ENCODE data around the gene FRRS1.
A peak's percentile ranks its signal among the peaks of the same experiment; 100 is the strongest.
"Not testable (repeated sequence)": the region's sequence is repeated elsewhere in the genome, so short reads cannot be mapped to it uniquely, and the experiment has no call there.

The FRRS1 gene

DNA sequence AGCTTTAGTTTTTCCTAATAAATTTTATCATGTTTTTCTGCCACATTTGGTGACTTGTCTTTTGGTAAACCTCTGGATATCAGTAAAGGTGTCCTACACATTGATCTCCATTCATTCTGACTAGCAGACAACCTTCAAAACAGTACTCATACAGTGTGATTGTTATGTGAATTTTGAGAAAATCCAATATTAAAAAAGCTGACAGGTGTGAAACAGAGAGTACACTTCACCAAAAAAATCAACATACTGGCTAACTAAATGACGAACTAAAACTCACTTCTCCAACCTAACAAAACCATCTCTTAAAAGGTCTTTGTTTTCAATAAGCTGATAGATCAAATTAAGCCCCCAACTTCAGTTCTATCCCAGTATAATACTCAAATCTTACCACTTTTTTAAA lies 1.5 kb downstream of the FRRS1 start:
- DNase-seq (ENCODE audit: low read depth in 2 of 2), result no peak

DNA sequence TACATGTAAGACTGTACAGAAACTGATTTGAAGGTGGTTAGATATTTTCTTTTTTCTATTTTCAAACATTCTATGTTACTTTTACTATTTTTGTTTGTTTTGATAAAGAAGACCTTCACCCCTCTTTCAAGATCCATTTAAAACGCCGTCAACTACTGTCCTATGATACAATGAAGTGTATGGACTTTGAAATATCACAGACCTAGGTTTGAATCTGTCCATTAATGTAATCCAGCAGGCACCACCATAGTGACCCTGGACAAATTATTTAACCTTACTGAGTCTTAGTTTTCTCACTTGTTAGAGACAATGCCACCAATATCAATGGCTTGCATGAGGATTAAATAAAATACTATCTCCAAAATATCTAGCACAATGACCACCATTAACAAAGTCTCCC lies 2.0 kb downstream of the FRRS1 start:
- DNase-seq (ENCODE audit: low read depth in 2 of 2), result no peak

DNA sequence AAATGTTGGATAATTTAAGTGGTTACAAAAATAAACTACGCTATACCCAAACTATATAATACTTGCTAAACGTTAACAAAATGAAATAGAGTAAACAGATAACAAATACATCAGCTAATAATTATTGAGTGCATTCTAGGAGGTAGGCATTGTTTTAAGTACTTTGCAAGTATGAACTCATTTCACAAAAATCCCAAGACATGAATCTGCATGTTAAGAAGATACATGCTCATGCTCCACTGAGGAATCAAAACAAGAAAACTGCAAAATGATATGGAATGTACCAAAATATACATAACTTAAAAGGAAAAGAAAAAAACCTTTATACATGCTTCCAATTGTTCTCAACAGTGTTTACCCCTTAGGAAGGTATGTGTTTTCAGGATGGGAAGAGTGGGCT lies 2.5 kb downstream of the FRRS1 start:
- DNase-seq (ENCODE audit: low read depth in 2 of 2), result no peak

DNA sequence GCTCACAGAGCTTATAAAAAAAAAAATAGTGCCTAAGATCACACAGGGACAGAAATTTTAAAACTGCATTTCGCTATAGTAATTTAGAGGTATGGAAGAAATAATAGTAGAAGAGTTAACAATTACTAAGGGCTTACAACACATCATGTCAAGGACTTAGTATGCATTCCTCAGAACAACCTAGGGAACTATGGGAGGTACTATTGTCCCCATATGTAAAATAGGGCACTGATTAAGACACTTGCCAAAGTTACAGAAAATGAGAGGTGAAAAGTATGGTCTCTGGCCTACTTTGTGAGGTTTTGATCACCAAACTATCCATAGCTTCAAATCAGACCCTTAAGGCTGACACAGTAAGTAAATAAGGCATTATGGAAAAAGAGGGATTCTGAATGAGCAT lies 4.7 kb downstream of the FRRS1 start:
- no peak for DNase-seq (ENCODE audit: low read depth in 2 of 2)

DNA sequence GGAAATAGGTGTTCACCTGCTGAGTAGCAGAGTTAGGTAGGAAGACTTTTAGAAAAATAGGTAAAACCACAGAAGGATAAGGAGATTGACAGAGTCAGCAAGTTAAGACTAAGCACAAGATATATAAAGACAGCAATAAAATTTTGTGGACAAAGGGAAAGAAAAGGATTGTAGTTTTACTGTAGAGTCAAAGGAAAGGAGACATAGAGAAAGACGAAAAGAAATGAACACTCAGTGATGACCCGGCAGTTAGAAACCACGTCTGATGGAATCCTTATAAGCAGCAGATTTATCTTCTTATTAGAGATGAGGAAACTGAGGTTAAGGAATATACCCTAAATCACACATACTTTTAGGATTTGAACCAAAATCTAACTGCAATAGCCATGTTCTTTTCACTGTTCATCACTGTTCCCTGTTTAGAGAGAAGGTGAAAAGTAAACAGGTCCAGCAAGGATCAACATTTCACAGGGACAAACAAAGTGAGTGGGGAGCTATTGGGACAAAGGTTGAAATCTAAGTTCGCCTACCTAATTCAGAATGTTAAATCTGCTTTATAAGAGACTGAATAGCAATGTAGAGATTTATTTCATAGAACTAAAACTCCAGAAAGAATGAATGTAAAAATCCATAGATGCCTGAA lies 6.8 kb downstream of the FRRS1 start:
- DNase-seq (ENCODE audit: low read depth in 2 of 2), result no peak

DNA sequence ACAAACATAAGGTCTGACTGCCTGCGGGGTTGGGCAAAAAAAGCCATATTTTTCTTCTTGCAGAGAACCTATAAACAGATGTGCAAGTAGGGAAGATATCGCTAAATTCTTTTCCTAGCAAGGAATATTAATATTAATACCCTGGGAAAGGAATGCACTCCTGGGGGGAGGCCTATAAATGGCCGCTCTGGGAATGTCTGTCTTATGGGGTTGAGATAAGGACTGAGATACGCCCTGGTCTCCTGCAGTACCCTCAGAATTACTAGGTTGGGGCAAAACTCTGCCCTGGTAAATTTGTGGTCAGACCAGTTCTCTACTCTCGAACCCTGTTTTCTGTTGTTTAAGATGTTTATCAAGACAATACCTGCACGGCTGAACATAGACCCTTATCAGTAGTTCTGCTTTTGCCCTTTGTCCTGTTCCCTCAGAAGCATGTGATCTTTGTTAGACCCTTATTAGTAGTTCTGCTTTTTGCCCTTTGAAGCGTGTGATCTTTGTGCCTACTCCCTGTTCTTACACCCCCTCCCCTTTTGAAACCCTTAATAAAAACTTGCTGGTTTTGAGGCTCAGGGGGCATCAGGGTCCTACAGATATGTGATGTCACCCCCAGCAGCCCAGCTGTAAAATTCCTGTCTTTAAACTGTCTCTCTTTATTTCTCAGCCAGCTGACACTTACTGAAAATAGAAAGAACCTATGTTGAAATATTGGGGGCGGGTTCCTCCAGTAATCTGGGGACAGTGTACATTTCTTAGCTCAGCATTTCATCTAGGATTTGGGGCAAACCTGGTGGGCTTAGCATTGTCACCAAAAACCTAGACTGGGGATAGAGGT lies 7.5 kb downstream of the FRRS1 start:
- DNase-seq (ENCODE audit: low read depth in 2 of 2), result not testable (repeated sequence)

DNA sequence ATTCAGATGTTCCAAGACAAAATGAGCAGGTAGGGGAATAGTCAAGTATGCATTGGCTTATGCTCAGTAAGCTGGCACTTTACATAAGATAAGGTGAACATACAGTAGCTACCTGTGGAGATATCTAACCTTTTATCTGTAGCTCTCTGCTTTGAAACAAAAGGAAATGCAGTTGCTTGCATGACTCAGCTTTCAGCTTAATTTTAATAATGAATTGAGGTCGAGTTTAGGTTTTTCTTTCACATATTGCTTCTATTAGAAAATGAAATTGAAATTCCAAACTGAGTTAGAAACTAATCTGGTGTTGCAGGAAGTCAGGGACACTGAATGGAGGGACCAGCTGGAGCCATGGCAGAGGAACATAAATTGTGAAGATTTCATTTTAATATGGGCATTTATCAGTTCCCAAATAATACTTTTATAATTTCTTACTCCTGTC lies 8.3 kb downstream of the FRRS1 start:
- no peak for DNase-seq (ENCODE audit: low read depth in 2 of 2)

DNA sequence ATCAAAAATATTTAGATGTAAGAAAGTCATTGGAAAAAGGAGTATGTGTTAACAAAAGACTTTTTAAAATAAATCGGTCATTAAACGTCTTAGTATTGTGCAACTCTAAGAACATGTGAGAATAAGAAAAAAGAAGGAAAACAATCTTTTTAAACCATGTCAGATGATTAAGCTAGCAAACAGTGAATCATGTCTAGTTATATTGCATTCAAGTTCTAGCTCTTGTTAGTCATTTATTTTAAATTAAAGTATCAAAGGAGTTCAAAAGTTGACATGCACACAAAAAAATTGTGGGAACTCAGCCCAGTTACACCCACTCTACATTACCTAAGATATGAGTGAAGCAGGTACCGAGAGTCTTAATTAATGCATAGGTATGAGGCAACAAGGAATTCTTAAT lies 9.8 kb downstream of the FRRS1 start:
- no peak for DNase-seq (ENCODE audit: low read depth in 2 of 2)

DNA sequence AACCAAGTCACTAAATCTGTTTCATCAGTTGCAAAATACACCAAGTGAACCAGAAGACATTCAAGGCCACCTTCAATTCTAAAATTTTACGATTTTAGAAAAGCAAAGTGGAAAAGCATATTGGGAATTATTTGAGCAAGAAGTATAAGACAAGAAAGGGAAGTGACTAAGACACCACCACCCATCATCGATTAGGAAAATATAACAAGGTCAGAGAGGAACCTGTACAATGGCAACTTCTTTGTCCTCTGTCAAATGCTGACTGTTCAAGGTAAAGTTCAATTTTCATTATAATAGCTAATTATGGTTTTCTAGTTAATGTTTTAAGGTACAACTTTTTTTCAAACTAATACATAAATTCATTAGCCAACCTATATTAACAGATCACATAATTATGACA lies 10.8 kb downstream of the FRRS1 start:
- DNase-seq (ENCODE audit: low read depth in 2 of 2), result no peak

DNA sequence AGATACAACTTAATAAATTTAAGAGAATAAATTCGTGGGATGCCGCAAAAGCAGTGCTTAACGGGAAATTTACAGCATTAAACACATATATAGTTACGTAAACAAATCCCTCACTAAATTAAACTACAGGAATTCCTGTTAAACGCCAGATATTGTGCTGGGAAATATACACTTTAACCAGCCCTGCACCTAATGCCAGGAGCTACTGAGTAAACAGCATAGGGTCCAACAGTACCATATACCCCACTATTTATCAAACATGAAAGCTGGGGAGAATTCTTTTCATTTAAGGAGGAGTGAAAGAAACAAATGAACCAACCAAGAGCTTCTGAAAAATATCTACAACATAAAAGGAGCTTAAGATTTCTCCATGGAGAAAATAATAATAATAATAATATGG lies 11.7 kb downstream of the FRRS1 start:
- DNase-seq (ENCODE audit: low read depth in 2 of 2), result no peak

DNA sequence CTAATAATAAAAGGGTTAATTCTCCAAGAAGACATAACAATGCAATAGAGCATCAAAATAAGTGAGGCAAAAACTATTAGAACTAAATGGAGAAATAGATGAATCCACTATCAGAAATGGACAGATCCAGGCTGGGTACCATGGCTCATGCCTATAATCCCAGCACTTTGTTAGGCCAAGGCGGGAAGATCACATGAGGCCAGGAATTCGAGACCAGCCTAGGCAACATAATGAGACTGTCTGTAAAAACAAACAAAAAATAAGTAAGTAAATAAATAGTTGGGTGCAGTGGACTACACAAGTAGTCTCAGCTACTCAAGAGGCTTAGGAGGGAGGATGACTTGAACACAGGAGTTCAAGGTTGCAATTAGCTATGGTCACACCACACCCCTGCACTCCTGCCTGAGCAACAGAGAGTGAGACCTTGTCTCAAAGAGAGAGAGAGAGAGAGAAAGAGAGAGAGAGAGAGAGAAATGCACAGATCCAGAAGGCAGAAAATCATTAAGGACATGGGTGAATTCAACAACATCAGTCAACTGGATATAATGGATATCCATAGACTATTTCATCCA lies 12.3 kb downstream of the FRRS1 start:
- no peak for DNase-seq (ENCODE audit: low read depth in 2 of 2)

DNA sequence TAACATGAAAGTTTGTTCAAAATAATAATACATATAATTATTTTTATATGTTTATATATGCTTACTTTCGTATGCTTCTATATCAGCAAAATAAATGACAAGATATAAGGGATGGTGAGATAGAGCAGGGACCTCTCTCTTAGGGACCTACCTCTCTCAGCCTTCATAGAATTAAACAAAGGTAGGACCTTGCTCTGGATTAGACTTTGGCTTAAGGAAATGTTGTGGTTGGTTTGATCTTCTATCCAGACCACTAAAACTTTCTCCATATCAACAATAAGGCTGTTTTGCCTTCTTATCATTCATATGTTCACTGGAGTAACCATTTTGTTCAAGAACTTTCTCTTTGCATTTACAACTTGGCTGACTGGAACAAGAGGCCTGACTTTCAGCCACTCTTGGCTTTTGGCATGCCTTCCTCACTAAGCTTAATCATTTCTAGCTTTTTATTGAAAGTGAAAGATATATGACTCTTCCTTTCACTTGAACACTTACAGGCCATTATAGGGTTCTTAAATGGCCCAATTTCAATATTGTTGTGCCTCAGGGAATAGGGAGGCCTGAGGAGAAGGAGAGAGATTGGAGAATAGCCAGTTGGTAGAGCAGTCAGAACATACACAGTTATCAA lies 14.4 kb downstream of the FRRS1 start:
- peak in 1 of 2 experiments; percentile 3 for DNase-seq (ENCODE audit: low read depth in 2 of 2)

DNA sequence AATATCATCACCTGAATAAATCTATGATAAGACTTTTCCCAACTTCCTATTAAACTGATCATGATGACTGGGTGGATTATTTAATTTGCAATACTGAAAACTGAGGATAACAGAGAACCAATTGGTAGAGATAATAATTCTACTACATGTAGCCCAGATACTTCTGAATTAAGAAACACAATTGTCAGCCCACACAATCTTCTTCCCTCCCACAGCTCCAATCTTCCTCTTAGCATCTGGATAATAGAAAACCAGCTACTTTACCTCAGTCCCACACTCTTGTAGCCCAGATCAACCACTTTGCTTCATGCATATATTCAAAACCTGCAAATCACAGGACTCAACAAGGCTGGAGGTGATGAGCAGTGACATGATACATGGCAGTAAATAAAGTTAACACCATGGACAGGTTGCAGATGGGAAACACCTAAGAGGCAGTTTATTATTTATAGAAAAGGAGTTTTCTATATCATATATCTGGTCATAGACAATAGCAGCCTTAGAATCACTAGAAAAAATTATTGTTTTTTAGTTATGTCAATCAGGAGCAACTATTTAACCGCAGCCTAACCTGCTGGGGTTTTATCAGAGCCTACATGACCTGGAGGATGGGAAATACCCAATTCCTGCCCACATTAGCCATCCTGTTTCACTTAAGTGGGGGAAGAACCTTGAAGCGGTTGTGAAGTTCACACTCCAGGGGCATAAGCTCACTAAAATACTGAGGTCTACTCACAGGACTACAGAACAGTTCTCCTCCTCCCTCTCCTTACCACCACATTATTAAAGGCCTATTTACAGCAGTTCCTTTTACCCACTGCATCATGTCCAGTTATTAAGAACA lies 16.7 kb downstream of the FRRS1 start:
- no peak for DNase-seq (ENCODE audit: low read depth in 2 of 2)

DNA sequence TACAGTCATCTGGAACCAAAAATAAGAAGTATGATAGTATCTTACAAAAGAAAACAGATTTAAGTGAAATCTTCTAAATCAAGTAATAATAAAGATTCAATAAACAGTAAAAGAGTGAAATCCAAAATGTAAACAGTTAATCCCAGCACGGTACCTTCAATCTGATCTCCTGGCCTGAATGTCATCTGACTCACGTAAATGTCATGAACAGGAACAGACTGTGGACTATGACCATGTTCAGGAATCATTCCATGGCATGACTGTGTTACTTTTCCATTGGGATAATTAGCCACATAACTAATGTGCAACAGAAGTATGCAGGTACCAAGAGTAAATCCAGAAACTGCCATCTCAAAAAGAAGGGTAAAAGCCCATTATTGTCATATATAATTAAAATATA lies 18.0 kb downstream of the FRRS1 start:
- DNase-seq (ENCODE audit: low read depth in 2 of 2), result no peak

DNA sequence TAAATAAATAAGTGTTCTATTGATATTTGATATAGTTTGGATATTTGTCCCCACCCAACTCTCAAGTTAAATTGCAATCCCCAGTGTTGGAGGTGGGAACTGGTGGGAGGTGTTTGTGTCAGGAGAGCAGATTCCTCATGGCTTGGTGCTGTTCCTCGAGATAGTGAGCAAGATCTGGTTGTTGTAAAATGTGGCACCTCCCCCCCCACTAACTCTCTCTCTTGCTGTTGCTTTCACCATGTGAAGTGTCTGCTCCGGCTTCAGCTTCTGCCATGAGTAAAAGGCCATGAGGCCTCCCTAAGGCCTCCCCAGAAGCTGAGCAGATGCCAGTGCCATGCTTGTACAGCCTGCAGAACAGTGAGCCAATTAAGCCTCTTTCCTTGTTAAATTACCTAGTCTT lies 20.8 kb downstream of the FRRS1 start:
- DNase-seq (ENCODE audit: low read depth in 2 of 2), result no peak

DNA sequence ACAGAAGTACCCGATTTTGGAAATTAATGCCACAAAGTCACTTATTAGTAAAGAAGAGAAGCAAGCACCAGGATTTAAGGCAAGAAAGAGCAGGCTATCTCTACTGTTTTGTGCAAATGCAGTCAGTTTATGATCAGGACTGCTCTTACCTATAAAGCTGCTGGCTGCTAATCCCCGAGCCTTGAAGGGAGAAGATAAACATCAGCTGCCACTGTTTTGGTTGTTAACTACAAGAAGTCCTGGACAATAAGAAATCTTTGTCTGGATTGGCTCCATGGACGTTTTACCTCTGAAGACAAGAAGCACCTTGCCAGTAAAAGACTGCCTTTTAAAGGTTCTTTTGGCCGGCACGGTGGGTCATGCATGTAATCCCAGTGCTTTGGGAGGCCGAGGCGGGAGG lies 21.4 kb downstream of the FRRS1 start:
- no peak for DNase-seq (ENCODE audit: low read depth in 2 of 2)

DNA sequence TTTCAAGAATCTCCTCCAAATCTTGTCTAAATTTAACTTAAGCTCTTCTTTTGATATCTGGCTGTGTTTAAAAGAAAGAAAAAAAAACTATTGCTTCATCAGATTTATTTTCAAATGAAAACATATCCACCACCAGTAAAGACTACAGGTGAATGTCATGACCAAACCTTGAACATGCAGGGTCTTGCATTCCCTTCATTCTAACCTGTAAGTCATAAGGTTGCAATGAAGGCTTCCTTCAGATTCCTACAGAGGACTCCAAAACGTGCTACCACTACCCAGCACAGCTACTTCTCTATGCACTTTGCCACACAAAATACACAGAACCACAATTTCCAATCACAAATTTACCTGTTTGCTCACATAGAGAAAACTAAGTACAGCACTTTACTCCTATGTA lies 26.3 kb downstream of the FRRS1 start:
- no peak for DNase-seq (ENCODE audit: low read depth in 2 of 2)

DNA sequence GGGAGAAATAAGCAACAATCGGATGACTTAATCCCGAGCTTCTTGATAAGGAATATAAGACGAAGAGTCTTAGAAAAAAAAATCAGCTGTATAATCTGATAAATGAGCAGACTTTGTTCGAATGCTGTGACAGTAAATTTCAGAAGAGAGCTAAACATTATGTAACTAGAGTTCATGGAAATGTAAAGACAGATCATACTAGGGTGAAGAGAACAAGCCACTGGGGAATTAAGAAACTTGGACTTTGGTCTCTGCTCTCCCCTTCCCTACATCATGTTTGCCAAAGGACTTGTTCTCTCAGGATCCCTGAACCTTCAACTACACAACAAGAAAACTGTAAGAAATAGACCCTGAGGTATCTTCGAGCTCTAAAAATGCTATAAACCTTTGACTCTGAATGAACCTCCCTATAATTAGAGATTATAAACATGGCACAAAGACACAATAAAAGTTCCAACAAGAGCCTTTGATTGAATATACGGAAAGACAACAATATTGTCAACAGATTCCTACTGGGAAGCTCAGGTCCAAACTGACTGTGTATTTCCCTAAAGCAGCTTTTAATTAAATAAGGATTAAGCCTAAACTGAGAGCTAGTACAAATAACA lies 27.5 kb downstream of the FRRS1 start:
- DNase-seq (ENCODE audit: low read depth in 2 of 2), result no peak

DNA sequence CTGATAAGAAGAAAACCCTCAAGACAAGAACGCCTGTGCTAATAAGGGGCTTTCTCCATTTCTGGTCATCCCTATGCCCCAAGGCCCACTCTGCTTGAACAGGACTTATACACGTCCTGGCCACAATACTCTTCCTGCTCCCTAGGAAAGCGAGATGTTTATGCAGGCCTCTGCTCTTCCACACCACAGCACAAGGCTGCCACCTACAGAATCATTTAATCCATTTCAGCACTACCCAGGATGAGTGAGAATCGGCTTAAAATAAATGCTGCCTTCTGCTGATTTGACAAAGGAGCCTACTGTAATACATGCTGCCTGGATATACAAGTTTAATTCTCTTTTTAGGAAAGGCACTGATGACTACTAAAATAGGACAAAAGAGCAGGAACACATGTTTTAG lies 29.4 kb downstream of the FRRS1 start:
- no peak for DNase-seq (ENCODE audit: low read depth in 2 of 2)

DNA sequence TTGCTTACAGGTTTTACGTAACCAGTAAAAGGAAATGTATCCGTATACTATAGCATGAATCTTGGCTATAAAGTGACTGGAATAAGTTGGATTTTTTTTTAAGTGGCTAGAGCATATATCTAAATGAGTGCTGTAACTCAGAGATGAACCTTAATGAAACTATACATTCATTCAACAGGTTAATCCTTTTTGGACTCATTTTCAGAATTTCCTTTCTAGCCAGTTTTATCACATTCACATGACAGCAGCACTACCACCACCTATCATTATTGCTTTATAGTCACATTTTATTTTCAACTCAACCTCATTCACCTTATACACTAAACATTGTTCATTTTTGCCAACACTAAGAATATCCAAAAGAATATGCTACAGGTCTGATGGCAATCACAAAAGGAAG lies 30.6 kb downstream of the FRRS1 start:
- DNase-seq (ENCODE audit: low read depth in 2 of 2), result no peak

DNA sequence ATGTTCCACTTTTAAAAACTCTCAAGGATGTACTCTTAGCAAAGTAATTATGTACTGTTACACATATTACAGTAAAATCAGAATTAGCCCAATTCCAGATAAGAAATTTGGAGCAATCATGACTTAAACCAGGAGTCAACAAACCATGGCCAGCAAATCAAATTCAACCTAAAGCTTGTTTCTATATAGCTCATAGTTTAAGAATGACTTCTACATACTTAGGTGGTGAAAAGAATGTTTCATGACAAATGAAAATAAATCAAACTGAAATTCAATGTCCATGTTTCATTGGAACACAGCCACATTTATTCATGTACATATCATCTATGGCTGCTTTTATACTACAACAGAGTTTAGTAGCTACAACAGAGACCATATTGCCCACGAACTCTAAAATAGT lies 35.1 kb downstream of the FRRS1 start:
- no peak for DNase-seq (ENCODE audit: low read depth in 2 of 2)
